ENCODE measurements around the gene JAG1. TPM values are rescaled to one million over a fixed set of nuclear protein-coding genes. Genes with fewer than 3 reads are reported as not detected.

JAG1 gene
- total RNA-seq: 81.6 TPM

DNA sequence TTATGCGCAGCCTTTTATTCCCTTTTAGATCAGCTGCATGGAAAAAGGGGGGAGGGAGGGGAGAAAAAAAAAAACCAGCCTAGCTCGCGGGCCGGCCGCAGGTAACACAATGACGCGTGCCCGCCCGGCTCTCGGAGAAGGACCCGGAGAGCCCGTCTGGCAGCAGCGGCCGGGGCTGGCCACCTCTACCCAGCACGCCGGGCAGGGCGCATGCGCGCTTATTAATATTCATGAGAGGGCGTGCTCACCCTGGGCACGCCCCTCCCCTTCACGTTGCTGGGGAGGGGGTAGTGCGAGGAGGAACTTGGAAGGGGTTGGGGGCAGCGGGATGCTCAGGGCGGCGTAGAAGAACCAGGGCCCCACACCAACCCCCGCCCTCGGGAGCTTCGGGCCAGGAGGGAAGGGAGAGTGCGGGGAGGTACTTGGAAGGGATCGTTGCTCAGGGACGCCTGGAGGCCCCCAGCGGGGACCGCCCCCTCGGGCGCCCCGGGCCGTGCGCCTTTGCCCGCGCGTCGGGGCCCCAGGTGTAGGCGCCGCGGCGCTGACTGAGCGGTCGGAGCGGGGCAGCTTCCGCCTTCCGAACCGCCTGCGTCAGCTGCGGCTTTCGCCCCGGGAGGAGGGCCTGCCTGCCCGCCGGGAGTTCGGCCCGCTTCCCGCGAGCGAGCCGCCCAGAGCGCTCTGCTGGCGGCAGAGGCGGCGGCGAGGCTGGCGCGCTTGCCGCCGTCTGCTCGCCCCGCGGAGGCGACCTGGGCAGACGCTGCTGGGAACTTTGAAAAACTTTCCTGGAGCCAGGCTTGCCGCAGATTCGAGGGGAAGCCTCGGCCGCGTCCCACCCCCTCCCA is at the start of gene JAG1:
Gene JAG1 (minus strand): TSS at position 158 of the 842 bp plus-strand sequence. CDS start 469 bp downstream, outside the sequence.
- peak; percentile 97 for DNase-seq (ENCODE audit: low spot score)
- intact Hi-C loops (cut with DNase I): no loop called here
- ATAC-seq: peak; percentile 88

DNA sequence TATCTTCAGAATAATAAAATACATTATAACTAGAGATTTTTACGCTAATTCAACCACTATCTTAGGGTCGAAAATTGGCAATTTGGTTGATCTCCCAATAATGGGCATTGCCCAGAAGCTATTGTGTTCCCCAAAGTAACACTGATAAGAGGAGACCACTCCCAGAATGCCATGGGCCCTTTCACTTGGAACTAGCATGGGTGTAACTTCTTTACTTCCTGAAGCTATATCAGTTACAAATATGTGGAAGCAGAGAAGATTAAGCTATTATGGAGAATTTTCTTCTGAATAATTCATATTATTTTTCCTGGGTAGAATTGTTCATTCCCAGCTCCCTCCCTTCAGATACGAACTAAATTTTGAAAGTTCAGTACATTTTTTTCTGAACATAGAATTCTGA is 48.2 kb upstream of the JAG1 start:
- DNase-seq (ENCODE audit: low spot score) (no peak), ATAC-seq (no peak)
- intact Hi-C loops (cut with DNase I): no loop called here

DNA sequence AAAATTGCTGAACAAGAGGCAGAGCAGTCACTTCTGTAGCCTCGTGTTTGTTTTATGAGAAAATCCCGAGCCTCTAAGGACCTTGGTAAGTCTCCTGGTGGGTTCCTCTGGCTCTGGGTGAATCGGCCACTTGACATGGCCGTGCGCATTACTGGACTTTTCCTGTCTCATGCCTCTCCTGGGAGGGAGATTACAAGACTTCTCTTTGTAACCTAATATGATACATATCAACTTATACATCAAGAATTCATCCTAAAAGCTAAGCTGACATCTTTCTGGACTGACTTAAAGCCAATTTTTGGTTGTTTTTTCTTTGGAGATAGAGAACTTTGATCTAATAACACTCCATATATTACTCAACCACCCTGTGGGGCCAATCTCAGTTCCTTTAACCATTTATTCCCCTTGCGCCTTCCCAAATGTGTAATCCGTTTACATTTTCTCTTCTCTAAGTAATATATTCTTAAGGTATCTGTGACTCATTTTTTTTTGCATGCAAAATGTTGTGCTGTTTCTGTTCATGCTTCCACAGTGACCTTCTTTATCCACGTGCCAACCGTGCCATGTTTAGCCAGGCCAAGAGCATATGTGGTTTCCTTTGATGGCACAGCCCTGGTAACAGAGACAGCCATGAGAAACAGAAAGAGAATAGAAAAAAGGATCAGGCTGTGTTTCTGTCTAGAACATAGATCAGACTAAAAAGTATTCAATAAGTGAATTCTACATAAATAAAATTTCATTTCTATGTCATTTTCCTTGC is 47.5 kb upstream of the JAG1 start:
- intact Hi-C loops (cut with DNase I): no loop called here
- ATAC-seq: no peak
- no peak for DNase-seq (ENCODE audit: low spot score)

DNA sequence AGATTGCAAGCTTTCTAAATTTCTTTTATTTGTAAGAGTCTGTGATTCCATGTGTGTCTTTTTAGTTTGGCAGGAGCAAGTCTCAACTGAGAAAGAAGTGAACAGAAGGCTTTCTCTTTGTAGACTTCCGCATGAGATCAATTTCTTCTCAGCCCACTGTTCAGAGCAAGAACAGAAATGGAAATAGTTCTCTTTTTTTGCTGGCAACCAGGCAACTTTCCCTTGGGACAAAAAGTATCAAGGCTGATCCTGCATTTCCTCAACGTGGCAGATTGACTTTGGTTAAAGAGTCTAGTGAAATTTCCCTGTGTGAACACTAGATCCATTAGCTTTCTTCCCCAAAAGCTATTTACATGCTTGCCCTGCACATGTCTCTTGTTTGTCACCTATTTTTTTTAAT is 46.8 kb upstream of the JAG1 start:
- DNase-seq (ENCODE audit: low spot score): no peak
- no peak for ATAC-seq
- intact Hi-C loops (cut with DNase I): no loop called here

DNA sequence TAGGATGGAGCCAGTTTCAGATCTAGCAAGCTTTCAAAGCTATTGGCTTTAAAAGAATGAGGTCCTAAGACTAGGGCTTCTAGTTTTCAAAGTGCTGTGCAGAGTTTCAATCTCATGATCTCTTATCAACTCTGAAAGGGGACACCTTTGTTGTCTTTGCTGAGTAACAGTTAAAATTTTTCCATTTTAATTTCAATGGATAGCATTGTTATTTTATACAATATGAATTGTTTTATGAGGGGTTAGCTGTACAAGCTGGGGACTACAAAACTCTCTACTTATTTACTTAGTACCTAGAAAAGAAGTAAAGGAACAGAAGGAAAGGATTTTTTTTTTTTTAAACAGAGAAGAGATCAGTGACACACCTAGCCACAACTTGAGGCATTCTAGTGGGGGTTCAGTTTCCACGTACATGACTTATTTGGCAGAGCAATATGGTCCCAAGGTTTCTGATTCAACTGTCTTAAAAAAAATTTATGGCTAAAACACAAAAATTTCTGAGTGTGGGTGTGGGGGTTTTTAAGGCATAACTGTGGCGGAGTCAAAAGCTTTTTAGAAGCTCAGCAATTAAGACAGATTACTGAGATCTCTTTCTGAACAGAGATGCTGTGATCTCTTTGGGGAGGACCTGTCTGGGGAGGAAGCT is 46.1 kb upstream of the JAG1 start:
- no peak for ATAC-seq
- intact Hi-C loops (cut with DNase I): no loop called here
- no peak for DNase-seq (ENCODE audit: low spot score)

DNA sequence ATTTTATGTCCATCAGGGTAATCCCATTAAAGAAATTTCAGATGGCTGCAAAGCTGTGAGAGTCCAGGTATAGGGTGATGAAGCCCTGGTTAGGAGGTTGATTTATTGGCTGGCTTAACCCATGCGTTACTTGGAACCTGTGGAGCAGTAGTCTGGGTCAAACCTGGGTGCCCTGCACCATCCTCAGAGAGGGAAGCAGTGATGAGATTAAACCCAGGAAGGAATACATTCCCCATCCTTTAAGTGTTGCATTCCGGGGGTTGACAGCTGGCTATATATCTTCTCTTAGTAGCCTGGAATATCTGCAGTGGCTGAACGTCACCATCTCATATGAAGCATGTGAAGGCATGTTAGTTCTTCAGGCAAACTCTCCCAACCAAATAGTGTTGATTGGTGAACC is 44.9 kb upstream of the JAG1 start:
- DNase-seq (ENCODE audit: low spot score): no peak
- intact Hi-C loops (cut with DNase I): no loop called here
- ATAC-seq: no peak

DNA sequence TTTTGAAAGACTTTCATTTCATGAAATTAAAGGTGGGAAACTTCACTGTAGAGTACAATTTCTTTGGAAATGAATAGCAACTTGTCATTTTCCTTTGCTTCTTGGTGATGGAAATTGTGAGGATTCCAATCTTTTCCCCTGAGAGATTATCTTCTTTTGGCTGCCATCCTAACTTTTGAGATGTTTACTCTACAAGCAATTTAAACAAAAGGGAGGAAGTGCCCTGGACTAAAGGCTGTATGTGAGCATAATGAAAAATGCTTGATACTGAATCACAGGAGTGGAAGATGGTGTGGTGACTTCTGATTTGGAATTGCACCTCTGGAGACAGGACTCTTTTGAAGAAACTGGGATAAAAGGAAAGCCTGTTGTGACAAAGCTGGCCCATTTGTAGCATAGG is 43.1 kb upstream of the JAG1 start:
- DNase-seq (ENCODE audit: low spot score) (no peak), ATAC-seq (no peak)
- intact Hi-C loops (cut with DNase I): no loop called here

DNA sequence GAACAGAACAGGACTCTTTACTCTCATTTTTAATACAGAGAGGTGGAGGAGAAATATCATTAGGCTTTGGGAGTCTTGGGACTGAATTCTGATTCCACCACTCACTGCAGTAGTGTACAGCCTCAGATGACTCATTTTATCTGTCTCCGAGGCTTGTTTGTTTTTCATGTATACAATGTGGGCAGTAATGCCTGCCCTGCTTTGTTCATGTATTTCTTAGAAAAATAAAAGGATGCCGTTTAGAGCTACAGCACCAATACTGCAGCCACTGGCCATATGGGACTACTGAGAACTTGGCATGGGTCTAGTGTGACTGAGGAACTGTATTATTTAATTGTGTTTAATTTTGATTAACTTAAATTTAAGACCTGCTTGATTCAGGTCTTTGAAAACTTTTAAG is 41.2 kb upstream of the JAG1 start:
- no peak for DNase-seq (ENCODE audit: low spot score)
- intact Hi-C loops (cut with DNase I): no loop called here
- no peak for ATAC-seq

DNA sequence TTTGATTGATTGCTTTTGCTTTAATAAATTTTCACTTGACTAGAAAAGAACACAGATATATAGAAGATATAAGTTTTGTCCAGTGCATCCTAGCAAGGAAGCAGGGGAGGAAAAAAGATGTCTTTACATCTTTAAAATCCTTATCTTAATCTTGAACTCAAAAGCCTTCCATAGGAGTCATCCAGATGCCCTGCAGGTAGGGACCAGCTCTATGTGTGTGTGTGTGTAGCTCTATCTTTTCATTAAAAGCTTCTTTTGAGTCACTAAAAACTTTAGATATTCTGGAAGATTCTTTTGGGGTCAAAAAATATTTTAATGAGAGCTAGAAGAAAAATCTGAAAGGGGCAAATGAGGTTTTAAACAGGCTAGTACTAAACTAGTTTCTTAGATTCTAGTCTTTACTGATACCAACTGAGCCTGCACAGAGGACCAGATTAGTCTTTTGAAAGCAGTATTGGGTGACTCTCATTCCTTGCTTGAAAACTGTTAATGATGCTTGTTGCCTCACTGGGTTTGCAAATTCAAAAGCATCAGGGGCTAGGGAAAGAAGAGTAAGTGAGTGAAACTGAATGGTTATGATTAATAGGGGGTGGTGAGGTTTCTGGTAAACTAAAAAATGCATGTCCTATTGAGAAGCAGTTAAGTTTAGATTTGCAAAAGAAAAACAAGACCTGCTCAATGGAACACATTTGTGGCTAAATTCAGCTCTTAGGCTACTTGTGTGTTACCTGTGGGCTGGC is 40.6 kb upstream of the JAG1 start:
- DNase-seq (ENCODE audit: low spot score) (no peak), ATAC-seq (no peak)
- intact Hi-C loops (cut with DNase I): no loop called here

DNA sequence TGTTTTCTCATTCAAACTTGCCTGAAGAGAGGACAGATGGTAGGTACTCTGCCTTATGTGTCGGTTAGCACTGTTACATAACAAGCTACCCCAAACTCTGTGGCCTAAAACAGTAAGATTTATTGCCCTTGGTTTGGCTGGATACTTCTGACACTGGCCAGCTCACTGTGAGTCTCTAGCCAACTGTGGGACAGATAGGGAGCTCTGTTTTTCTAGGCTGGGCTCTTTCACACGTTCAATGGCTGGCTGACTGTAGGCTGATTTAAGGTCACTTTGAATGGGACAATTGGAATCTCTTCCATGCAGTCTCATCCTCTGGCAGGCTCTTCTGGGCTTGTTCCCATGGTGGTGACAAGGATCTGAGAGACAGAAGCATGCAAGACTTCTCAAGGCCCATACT is 39.4 kb upstream of the JAG1 start:
- DNase-seq (ENCODE audit: low spot score): no peak
- peak; percentile 36 for ATAC-seq
- intact Hi-C loops (cut with DNase I): no loop called here

DNA sequence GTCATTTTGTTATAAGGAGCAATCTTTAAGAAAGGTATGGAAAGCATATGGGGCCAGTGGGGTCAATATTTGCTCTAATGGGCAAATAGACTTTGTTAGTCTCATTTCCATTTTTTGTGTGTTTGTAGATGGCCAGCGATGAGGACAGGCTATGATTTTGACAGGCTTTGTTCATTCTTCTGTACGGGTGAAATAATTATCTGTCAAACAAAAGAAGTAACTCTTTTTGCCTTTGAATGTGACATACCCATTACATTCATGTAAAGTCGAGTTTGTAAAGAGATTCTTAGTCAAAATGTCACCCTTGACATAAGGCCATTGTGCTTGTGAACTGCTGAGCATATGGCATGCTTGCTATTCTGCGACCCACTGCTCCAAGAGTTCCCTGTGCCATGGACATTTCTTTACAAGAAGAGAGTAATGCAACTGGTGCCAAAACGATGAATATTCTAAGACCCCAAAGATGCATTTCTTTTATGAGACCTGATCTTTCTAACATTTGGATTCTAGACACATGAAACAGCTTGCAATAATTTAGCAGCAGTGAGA is 38.2 kb upstream of the JAG1 start:
- ATAC-seq (no peak), DNase-seq (ENCODE audit: low spot score) (no peak)
- intact Hi-C loops (cut with DNase I): no loop called here

DNA sequence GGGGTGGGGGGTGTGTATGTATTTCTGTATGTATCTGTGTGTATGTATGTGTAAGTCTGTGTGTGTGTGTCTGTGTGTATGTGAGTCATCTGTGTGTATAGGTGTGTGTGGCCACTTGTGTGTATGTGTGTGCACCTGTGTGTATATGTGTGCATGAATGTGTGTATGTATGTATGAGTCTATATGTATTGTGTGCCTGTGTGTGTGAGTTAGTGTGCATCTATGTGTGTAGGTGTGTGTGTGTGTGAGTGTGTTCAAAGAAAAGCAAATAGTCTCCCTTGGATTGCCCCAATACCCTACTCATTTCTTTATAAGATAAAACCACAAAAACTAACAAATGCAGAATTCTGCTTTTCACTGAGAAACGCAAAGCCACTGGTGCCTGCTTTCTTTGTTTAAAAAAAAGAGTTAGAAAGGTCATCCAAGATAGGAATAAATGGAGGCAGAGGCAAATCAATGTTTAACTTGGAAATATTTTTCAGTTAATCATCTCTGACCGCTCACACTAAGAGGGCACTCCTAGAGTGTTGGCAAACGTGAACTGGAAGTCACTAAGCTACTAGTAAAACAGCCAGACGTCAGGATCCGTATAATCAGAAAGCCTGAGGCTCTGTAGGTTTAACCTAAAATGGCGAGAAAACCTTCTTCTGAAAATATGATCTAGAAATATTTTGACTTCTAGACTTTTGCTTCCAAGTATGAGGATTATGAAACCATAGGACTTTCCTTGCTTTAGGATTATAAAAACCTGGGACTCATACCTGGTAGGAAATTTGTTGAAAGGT is 37.4 kb upstream of the JAG1 start:
- intact Hi-C loops (cut with DNase I): no loop called here
- no peak for ATAC-seq
- no peak for DNase-seq (ENCODE audit: low spot score)

DNA sequence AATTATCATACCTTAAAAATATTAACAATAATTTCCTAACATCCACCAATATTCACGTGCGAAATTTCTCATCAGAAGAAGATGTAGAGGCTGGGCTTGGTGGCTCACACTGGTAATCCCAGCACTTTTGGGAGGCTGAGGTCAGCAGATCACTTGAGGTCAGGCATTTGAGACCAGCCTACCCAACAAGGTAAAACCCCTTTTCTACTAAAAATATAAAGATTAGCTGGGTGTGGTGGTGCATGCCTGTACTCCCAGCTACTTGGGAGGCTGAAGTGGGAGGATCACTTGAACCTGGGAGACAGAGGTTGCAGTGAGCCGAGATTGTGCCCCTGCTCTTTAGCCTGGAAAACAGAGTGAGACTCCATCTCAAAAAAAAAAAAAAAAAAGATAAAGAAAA is 36.1 kb upstream of the JAG1 start:
- ATAC-seq: no peak
- DNase-seq (ENCODE audit: low spot score): no peak
- intact Hi-C loops (cut with DNase I): no loop called here

DNA sequence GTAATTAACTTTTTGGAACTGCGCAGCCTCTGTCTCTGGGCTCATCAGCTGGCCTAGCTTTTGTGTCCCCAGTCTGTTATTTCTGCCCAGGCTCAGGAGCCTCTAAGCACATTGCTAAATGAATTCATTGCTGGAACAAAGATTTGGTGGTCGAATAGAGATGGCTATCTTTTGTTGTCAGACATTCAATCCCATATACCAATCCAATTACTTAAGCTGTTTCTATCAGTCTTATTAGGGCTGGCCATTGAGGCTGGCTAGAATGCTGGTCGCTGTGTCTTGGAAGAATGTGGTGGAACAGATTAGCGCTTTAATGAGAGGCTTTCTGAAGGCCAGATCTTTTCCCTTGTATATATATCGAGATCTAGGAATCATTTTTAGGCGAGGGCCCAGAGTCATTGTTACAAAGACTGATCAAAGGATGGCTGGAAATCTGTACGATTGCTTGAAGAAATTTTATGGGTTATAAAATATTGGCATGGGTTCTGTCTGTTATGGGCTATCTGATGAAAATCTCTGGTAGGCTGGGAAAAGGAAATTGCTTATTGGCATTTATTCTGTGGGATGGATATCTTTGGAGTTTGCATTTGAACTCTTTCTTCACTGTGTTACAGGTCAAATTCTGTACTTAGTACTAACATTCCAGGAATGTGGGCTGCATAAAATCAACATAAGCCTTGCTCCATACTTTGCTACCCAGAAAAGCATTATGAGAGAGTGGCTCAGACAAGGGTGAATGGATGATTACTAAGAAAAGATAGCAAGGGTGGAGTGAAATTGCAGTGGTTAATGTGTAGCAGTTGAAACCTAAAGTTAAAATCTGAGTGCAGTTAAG is 34.8 kb upstream of the JAG1 start:
- intact Hi-C loops (cut with DNase I): no loop called here
- ATAC-seq (no peak), DNase-seq (ENCODE audit: low spot score) (no peak)

DNA sequence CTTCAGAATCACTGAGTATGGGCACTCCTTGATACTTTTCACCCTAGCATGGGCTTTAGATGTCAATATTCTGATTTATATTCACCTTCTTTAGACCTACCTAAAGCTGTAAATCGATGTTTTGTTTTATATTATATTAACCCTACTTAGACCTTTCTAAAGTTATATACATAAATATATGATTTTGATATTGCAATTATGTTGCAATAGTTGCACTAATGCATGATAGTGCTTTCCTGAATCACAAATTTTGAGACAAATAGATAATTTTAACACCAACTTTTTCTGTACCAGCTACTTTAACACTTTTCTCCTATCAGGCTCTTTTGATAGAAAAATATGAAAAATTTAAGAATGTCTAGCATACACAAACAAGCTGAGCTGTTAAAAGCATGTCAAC is 34.0 kb upstream of the JAG1 start:
- ATAC-seq (no peak), DNase-seq (ENCODE audit: low spot score) (no peak)
- intact Hi-C loops (cut with DNase I): no loop called here

DNA sequence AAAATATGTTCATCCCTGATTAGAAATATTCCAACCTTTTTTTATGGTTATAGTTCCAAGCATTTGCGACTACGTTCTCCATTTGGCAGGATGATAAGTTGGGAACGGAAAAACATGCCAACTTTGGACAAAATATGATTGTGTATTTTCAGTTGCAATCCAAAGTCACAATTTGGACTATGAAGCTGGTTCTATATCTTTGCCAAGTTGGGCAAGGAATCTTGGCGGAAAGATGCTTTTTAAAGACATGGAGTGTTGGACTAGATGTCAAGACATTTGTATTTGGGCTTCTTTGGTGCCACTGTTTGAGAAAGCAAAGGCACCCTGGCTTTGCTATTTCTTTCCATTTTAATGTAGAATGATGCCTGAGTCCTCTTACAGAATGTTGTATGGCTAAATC is 33.3 kb upstream of the JAG1 start:
- no peak for ATAC-seq
- intact Hi-C loops (cut with DNase I): no loop called here
- DNase-seq (ENCODE audit: low spot score): no peak

DNA sequence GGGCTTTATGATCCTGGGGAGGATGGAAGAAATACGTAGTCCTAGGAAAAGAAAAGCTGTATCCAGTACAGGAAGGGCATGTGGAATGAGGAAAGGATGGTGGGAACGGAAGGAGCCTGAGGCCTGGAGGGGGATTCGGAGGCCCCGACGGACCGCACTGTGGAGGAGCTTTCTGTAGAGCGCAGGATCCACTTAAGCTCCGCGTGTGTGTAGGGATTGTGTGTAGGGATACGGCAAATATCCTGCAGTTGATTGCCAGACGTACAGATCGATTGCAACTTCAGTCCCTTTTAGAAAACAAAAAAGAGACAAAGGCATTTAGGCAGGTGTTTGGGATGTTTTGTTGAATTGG is 32.6 kb upstream of the JAG1 start:
- intact Hi-C loops (cut with DNase I): no loop called here
- no peak for ATAC-seq
- DNase-seq (ENCODE audit: low spot score): no peak
